Suprapubic skin (tissue), 4 donors: ENCODE measurements around the gene IL1RAPL2.
"Not testable (repeated sequence)": the region's sequence is repeated elsewhere in the genome, so short reads cannot be mapped to it uniquely, and the experiment has no call there.

ENCODE experiments used
- POLR2A ChIP-seq, 2 donors: fragments of 450-650 bp; IDR thresholded peaks; one replicate each; pipeline ENCODE4 v1.6.1; 2017; ENCODE audit warnings: antibody characterized with exemption in 2 of 2, mild to moderate bottlenecking in 2 of 2, moderate library complexity in 2 of 2
- POLR2AphosphoS5 ChIP-seq, 3 donors: sonication (generic); formaldehyde crosslinking; IDR thresholded peaks; one replicate each; pipeline ENCODE4 v1.6.1; 2017; ENCODE audit warnings: antibody characterized with exemption in 3 of 3
- TF ChIP-seq, protein P1 (sequence below), 2 donors: fragments of 200-600 bp in 1 of 2; fragments of 450-650 bp in 1 of 2; sonication (generic) in 1 of 2; IDR thresholded peaks; one replicate each; pipeline ENCODE4 v1.5.1; 2016 to 2019; ENCODE audit warnings: antibody characterized with exemption in 2 of 2, mild to moderate bottlenecking in 1 of 2, moderate library complexity in 1 of 2

DNA sequence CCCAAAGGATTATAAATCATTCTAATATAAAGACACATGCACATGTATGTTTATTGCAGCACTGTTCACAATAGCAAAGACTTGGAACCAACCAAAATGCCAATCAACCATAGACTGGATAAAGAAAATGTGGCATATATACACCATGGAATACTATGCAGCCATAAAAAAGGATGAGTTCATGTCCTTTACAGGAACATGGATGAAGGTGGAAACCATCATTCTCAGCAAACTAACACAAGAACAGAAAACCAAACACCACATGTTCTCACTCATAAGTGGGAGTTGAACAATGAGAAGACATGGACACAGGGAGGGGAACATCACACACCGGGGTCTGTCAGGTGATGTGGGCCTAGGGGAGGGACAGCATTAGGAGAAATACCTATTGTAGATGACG lies 23.6 kb upstream of the IL1RAPL2 start:
- TF ChIP-seq, protein P1, sequence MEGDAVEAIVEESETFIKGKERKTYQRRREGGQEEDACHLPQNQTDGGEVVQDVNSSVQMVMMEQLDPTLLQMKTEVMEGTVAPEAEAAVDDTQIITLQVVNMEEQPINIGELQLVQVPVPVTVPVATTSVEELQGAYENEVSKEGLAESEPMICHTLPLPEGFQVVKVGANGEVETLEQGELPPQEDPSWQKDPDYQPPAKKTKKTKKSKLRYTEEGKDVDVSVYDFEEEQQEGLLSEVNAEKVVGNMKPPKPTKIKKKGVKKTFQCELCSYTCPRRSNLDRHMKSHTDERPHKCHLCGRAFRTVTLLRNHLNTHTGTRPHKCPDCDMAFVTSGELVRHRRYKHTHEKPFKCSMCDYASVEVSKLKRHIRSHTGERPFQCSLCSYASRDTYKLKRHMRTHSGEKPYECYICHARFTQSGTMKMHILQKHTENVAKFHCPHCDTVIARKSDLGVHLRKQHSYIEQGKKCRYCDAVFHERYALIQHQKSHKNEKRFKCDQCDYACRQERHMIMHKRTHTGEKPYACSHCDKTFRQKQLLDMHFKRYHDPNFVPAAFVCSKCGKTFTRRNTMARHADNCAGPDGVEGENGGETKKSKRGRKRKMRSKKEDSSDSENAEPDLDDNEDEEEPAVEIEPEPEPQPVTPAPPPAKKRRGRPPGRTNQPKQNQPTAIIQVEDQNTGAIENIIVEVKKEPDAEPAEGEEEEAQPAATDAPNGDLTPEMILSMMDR (IDR thresholded peaks at IDR 0.05) = not testable (repeated sequence)
- TF ChIP-seq POLR2A, POLR2AphosphoS5 (IDR thresholded peaks at IDR 0.05): not testable (repeated sequence)
